Measurements from ENCODE around the gene MAMDC4. TPM values are rescaled to one million over a fixed set of nuclear protein-coding genes. Genes with fewer than 3 reads are reported as not detected.
A peak's percentile ranks its signal among the peaks of the same experiment; 100 is the strongest.
"Not testable (repeated sequence)": the region's sequence is repeated elsewhere in the genome, so short reads cannot be mapped to it uniquely, and the experiment has no call there.

Gene MAMDC4
- total RNA-seq, 2 donors from 2014 or later: 6.8 to 15.4 TPM

DNA sequence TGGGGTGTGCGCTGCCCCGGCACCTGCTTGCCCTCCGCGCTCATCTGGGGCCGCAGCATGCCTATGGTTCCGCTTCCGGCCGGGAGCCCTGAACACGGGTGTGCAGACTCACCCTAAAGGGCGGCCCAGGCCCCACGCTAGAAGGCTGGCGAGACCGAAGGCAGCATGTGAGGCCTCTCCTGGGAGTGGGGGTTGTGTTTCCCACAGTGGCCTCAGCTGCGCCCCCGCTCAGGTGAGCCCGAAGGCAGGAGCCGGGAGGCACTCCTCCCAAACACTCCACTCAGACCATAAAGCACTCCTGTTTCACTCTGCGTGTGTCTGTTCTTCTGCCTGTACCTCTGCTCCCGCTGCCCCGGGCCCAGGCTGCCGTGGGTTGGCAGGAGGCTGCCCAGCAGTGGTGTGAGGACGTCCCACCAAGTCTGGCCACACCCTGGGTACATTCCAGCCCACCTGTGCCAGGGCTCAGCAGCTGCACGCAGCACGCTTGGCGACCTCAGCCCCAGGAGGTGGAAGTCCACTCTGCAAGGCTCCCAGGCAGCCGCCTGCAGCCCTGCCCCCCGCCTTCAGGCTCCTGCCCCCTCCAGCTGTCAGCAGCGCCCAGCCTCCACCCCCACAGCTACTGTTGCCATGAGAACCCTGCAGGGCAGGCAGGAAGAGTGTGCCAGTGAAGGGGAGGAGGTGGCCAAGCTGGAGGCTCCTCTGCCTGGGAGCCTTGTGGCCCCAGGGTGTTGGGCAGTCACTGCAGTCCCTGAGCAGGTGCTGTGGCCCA lies 11.1 kb upstream of the MAMDC4 start:
- Mint-ChIP-seq H3K9me3 (peaks cover 5% of the 10 kb centered on the region), H3K27ac (peak overlapping the region; percentile 82), H3K4me3 (no peak overlapping the region), H3K36me3 (ENCODE audit: low read depth) (peaks cover 6% of the 10 kb centered on the region), H3K27me3 (ENCODE audit: insufficient read depth) (peaks cover 18% of the 10 kb centered on the region), H3K4me1 (peaks cover 10% of the 10 kb centered on the region)
- H3K27ac ChIP-seq (ENCODE audit: low read depth, low read length): peak overlapping the region; percentile 24
- no peaks in the 10 kb centered on the region for H3K36me3 ChIP-seq (ENCODE audit: control insufficient read depth, insufficient read depth, low read length)
- DNase-seq: peak; percentile 73
- no peaks in the 10 kb centered on the region for H3K9me3 ChIP-seq (ENCODE audit: control insufficient read depth, low read length)
- H3K4me3 ChIP-seq (ENCODE audit: low read length): no peak overlapping the region
- WGBS, 2 experiments (ENCODE audit: insufficient coverage in 1 of 2, insufficient read length in 1 of 2): 78 to 79% methylated on average over 11 to 28 of the region's 28 CpGs
- peaks cover 10% of the 10 kb centered on the region for H3K4me1 ChIP-seq (ENCODE audit: control insufficient read depth, insufficient read depth, low read length)
- TF ChIP-seq CTCF (conservative IDR thresholded peaks at IDR 0.05): no peak
- H3K9ac ChIP-seq (ENCODE audit: extremely low read depth, low read length, poor library complexity, severe bottlenecking): no peak overlapping the region
- H3K27me3 ChIP-seq (ENCODE audit: control insufficient read depth, insufficient read depth, low read length, poor library complexity, severe bottlenecking): no peaks in the 10 kb centered on the region

GRCh38 chr9:136841646-136842379 lies 10.3 kb upstream of the MAMDC4 start:
- WGBS, 2 experiments (ENCODE audit: insufficient coverage in 1 of 2, insufficient read length in 1 of 2): 67 to 68% methylated on average over 8 to 16 of the region's 16 CpGs
- not testable (repeated sequence) for H3K9me3 ChIP-seq (ENCODE audit: control insufficient read depth, low read length); H3K4me3 Mint-ChIP-seq; H3K4me3 ChIP-seq (ENCODE audit: low read length); DNase-seq; H3K27ac Mint-ChIP-seq; H3K4me1 ChIP-seq (ENCODE audit: control insufficient read depth, insufficient read depth, low read length); H3K9ac ChIP-seq (ENCODE audit: extremely low read depth, low read length, poor library complexity, severe bottlenecking); H3K36me3 ChIP-seq (ENCODE audit: control insufficient read depth, insufficient read depth, low read length); H3K27me3 ChIP-seq (ENCODE audit: control insufficient read depth, insufficient read depth, low read length, poor library complexity, severe bottlenecking); H3K36me3 Mint-ChIP-seq (ENCODE audit: low read depth)
- Mint-ChIP-seq H3K4me1 (peaks cover 10% of the 10 kb centered on the region), H3K27me3 (ENCODE audit: insufficient read depth) (peaks cover 23% of the 10 kb centered on the region), H3K9me3 (peaks cover 10% of the 10 kb centered on the region)
- peak overlapping the region; percentile 24 for H3K27ac ChIP-seq (ENCODE audit: low read depth, low read length)

DNA sequence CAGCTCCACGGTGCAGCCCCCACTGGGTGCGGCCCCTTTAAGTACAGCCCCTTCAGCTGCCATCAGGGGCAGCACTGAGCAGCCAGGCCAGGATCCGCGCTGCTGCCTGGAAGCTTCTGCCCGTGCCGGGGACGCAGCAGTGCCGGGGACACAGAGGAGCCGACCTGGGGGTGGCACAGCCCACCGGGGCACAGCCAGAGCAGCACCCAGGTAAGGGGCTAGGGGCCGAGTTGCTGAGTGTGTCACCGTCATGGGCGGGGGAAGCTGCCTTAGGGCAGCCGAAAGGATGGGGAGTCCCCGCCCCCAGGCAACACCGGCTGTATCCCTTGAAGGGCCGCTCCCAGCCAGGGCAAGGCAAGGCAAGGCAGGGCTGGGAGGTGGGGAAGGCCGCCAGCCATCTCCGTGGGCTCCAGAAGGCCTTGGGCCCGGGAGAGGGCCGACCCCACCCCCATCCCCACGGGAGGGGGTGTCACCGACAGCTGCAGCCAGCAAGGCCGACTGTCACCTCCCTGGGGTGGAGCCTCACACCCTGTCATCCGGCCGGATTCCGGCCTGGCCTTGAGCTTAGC lies 9.7 kb upstream of the MAMDC4 start, which contains the start of gene AJM1:
Gene AJM1 (plus strand): TSS at position 99 of the 569 bp plus-strand sequence. CDS start 1,937 bp downstream, outside the sequence.
- WGBS, 2 experiments (ENCODE audit: insufficient coverage in 1 of 2, insufficient read length in 1 of 2): 0 to 17% methylated on average over 4 to 23 of the region's 27 CpGs
- H3K4me1 ChIP-seq (ENCODE audit: control insufficient read depth, insufficient read depth, low read length); H3K4me3 Mint-ChIP-seq; H3K36me3 ChIP-seq (ENCODE audit: control insufficient read depth, insufficient read depth, low read length); H3K4me3 ChIP-seq (ENCODE audit: low read length); H3K9ac ChIP-seq (ENCODE audit: extremely low read depth, low read length, poor library complexity, severe bottlenecking); H3K9me3 ChIP-seq (ENCODE audit: control insufficient read depth, low read length); H3K27me3 ChIP-seq (ENCODE audit: control insufficient read depth, insufficient read depth, low read length, poor library complexity, severe bottlenecking); H3K36me3 Mint-ChIP-seq (ENCODE audit: low read depth): not testable (repeated sequence)
- H3K9me3 Mint-ChIP-seq: peaks cover 12% of the 10 kb centered on the region
- H3K27me3 Mint-ChIP-seq (ENCODE audit: insufficient read depth): peaks cover 27% of the 10 kb centered on the region
- peaks cover 10% of the 10 kb centered on the region for H3K4me1 Mint-ChIP-seq
- peak; percentile 91 for TF ChIP-seq CTCF (conservative IDR thresholded peaks at IDR 0.05)
- peak within 1 kb of the TSS; percentile 24 for H3K27ac ChIP-seq (ENCODE audit: low read depth, low read length)
- H3K27ac Mint-ChIP-seq: peak within 1 kb of the TSS; percentile 82
- peak; percentile 95 for DNase-seq

DNA sequence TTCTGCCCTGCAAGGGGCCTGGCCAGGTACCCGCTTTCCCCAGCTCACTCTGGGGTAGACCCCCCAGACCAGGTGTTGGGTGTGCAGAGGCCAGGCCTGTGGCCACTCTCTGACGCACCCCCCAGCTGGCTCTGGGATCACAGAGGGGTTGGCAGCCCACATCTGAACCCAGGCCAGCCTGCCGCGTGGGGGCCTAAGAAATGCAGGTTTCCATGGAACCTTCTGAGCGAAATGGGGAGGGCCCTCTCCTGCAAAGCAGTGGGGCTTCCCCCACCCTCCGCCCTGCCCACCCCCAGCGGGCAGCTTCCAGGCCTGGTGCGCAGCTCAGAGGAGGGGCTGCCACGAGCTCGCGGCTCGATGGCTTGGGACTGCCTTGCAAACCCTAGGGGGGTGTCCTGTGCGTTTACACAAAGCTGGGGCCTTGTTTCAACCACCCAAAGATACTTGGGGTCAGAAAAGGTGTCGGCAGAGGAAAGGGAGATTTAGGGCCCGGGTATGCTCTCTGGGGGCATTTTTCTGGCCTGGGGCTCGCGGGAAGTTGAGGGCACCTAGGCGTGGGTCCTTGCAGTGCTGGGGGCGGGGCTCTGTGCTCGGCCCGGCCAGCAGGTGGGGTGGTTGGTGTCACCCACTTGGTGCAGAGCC lies 8.9 kb upstream of the MAMDC4 start:
- H3K27me3 Mint-ChIP-seq (ENCODE audit: insufficient read depth): peaks cover 33% of the 10 kb centered on the region
- not testable (repeated sequence) for DNase-seq; H3K4me1 ChIP-seq (ENCODE audit: control insufficient read depth, insufficient read depth, low read length); H3K27ac Mint-ChIP-seq; H3K9me3 ChIP-seq (ENCODE audit: control insufficient read depth, low read length); H3K36me3 Mint-ChIP-seq (ENCODE audit: low read depth); H3K9ac ChIP-seq (ENCODE audit: extremely low read depth, low read length, poor library complexity, severe bottlenecking); H3K4me3 Mint-ChIP-seq; H3K27me3 ChIP-seq (ENCODE audit: control insufficient read depth, insufficient read depth, low read length, poor library complexity, severe bottlenecking); H3K27ac ChIP-seq (ENCODE audit: low read depth, low read length); H3K36me3 ChIP-seq (ENCODE audit: control insufficient read depth, insufficient read depth, low read length); H3K4me3 ChIP-seq (ENCODE audit: low read length)
- WGBS, 2 experiments (ENCODE audit: insufficient coverage in 1 of 2, insufficient read length in 1 of 2): 75 to 77% methylated on average over 5 to 20 of the region's 21 CpGs
- peaks cover 10% of the 10 kb centered on the region for H3K4me1 Mint-ChIP-seq
- peaks cover 12% of the 10 kb centered on the region for H3K9me3 Mint-ChIP-seq

Data from endodermal cell (in vitro differentiated cells).